Measurements from ENCODE around the gene SMC1B. TPM values are rescaled to one million over a fixed set of nuclear protein-coding genes. Genes with fewer than 3 reads are reported as not detected.

Gene SMC1B
- total RNA-seq, 4 donors from 2014 or later, result 0.21 TPM; not detected in 3

DNA sequence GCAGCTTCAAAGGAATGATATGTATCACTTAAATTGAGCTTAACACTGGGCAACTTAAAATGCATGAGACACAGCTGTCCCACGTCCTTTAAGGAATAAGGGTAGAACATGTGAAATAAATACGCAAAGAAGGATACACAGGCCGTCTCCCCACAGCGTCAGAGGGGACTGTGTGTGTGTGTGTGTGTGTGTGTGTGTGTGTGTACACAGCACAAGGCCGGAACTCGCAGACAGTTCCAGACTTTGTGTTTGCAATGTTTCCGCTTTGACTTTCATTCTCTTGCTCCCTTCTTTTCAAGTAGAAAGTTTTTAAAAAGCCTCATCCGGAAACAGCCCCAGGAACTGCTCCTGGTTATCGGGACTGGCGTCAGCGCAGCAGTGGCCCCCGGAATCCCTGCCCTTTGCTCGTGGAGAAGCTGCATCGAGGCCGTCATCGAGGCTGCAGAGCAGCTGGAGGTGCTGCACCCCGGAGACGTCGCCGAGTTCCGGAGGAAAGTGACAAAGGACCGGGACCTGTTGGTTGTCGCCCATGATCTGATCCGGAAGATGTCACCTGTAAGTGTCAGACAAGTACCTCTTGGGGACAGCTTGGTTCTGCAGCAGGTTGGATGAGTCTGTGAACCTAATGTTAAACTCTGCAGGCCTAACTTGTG, 90.4 kb downstream of the SMC1B start:
- Histone ChIP-seq H3K4me1 (peaks cover 35% of the 10 kb centered on the region), H3K9me3 (no peaks in the 10 kb centered on the region), H3K4me3 (no peak overlapping the region), H3K27ac (no peak overlapping the region), H3K36me3 (peaks cover 36% of the 10 kb centered on the region), H3K27me3 (no peaks in the 10 kb centered on the region)
- no peak for TF ChIP-seq POLR2AphosphoS5 (IDR thresholded peaks at IDR 0.05)
- 91% methylated on average over 24 of the region's 24 CpGs for WGBS
- no peak for DNase-seq (ENCODE audit: low spot score in 2 of 2)

DNA sequence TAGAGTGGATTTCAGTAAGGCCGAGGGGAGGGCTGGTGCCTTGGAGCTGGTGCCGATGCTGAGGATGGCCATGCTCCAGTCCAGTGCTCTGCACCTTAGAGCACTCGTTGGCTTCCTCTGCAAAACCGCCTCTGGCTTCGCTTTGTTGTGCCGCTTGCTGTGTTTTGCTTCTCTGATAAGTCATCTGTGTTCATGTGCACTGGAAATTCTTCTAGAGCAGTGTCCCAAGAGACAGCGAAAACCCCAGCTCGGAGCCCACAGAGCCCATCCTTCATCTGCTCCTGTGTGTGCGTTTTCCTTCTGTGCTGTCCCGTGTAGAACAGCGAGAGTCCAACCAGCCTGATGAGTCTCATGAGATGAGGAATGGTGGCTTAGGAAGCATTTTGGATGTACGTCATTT, 91.6 kb downstream of the SMC1B start:
- Histone ChIP-seq H3K4me3 (no peak overlapping the region), H3K27me3 (no peaks in the 10 kb centered on the region), H3K4me1 (peaks cover 46% of the 10 kb centered on the region), H3K27ac (no peak overlapping the region), H3K36me3 (peaks cover 26% of the 10 kb centered on the region), H3K9me3 (no peaks in the 10 kb centered on the region)
- DNase-seq (ENCODE audit: low spot score in 2 of 2), result no peak
- TF ChIP-seq POLR2A (IDR thresholded peaks at IDR 0.05), result no peak
- TF ChIP-seq, protein P1, sequence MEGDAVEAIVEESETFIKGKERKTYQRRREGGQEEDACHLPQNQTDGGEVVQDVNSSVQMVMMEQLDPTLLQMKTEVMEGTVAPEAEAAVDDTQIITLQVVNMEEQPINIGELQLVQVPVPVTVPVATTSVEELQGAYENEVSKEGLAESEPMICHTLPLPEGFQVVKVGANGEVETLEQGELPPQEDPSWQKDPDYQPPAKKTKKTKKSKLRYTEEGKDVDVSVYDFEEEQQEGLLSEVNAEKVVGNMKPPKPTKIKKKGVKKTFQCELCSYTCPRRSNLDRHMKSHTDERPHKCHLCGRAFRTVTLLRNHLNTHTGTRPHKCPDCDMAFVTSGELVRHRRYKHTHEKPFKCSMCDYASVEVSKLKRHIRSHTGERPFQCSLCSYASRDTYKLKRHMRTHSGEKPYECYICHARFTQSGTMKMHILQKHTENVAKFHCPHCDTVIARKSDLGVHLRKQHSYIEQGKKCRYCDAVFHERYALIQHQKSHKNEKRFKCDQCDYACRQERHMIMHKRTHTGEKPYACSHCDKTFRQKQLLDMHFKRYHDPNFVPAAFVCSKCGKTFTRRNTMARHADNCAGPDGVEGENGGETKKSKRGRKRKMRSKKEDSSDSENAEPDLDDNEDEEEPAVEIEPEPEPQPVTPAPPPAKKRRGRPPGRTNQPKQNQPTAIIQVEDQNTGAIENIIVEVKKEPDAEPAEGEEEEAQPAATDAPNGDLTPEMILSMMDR (IDR thresholded peaks at IDR 0.05), result no peak
- no peak for TF ChIP-seq EP300 (IDR thresholded peaks at IDR 0.05)
- no peak for TF ChIP-seq POLR2AphosphoS5 (IDR thresholded peaks at IDR 0.05)
- WGBS, result 90% methylated on average over 12 of the region's 12 CpGs

DNA sequence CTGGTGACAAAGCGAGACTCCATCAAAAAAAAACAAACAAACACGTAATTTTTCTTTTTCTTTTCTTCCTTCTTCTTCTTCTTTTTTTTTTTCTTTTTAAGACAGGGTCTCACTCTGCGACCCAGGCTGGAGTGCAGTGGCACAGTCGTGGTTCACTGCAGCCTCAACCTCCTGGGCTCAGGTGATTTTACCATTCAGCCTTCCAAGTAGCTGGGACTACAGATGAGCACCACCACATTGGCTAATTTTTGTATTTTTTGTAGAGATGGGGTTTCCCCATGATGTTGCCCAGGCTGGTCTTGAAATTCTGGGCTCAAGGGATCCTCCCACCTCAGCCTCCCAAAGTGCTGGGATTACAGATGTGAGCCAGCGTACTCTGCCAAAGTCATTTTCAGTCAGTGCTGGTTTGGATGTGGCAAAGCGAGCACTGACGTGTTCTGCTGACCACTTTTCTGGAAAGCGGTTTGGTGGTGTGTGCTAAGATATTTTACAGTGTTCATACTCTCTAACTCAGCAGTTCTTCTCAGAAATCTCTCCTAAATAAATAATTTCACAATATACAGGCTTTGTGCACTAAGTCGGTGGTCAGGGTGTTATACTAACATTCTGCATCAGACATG, 92.9 kb downstream of the SMC1B start:
- 79% methylated on average over 9 of the region's 9 CpGs for WGBS

DNA sequence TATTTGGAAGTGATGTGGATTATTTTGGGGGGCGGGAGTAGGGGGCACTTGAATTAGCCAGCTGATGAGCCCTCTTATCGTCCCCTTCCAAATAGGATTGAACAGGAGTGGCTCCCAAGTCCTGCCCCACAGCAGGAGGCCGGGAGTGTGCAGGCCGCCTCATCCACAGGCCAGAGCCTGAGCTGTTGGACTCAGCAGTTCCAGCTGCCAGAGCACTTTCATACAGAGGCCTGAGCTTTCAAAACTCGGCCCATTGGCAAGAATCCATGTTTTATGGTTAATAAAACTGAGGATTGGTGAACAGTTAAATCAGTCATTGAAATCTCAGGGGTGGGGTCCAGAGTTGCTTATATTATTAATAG, 94.1 kb downstream of the SMC1B start:
- WGBS, result 53% methylated on average over 5 of the region's 5 CpGs
- TF ChIP-seq EP300 (IDR thresholded peaks at IDR 0.05) (no peak), POLR2A (IDR thresholded peaks at IDR 0.05) (no peak), POLR2AphosphoS5 (IDR thresholded peaks at IDR 0.05) (no peak)
- TF ChIP-seq, protein P1 (IDR thresholded peaks at IDR 0.05), result no peak
- no peak for DNase-seq (ENCODE audit: low spot score in 2 of 2)
- Histone ChIP-seq H3K4me3 (no peak overlapping the region), H3K36me3 (peaks cover 21% of the 10 kb centered on the region), H3K27ac (peak overlapping the region; percentile 32), H3K4me1 (peaks cover 49% of the 10 kb centered on the region), H3K9me3 (no peaks in the 10 kb centered on the region), H3K27me3 (no peaks in the 10 kb centered on the region)

More for the DNA sequence above, 92.9 kb downstream of the SMC1B start:
- Histone ChIP-seq H3K4me3 (no peak overlapping the region), H3K27ac (peak overlapping the region; percentile 16), H3K36me3 (peaks cover 22% of the 10 kb centered on the region), H3K27me3 (no peaks in the 10 kb centered on the region), H3K4me1 (peaks cover 51% of the 10 kb centered on the region), H3K9me3 (no peaks in the 10 kb centered on the region)
- TF ChIP-seq, protein P1 (IDR thresholded peaks at IDR 0.05), result no peak
- TF ChIP-seq POLR2A (IDR thresholded peaks at IDR 0.05), result no peak
- no peak for TF ChIP-seq EP300 (IDR thresholded peaks at IDR 0.05)
- no peak for TF ChIP-seq POLR2AphosphoS5 (IDR thresholded peaks at IDR 0.05)
- DNase-seq (ENCODE audit: low spot score in 2 of 2), result no peak

DNA sequence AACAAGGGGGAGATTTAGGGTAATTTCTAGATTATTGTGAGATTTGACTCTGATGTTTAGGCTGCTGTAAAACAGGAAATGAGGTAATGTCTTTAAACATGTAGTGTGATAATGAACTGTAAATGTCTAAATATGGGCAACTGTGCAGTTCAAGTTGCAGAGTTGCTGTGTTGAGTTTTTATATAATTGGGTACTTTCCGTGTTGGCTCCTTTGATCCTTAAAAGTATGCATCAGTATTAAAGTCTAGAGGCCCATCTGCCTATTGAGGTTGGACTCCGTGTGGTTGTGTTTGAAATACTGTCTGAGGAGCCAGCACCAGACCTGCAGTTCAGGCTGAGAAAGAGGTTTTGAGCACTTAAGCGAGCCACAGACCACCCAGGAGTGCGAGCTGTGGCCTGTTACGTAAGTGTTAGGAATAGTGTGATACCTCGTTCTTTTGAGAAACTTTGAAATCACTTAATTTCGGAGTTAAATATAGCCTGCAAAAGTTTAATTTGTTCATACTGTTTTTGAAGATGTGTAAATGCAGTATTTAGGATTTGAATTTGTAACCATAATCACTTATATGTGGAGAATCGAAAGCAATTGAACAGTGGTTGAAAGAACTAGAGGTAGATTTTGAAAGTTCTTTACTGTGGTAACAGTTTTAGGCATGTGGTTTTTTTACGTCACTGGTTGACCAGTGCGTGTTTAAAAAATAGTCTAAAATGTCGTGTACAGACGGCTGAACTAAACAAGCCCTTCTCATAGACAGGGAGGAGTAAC, 94.7 kb downstream of the SMC1B start:
- Histone ChIP-seq H3K9me3 (no peaks in the 10 kb centered on the region), H3K36me3 (peaks cover 16% of the 10 kb centered on the region), H3K4me1 (peaks cover 49% of the 10 kb centered on the region), H3K27ac (peak overlapping the region; percentile 32), H3K27me3 (no peaks in the 10 kb centered on the region), H3K4me3 (no peak overlapping the region)
- no peak for DNase-seq (ENCODE audit: low spot score in 2 of 2)
- 70% methylated on average over 12 of the region's 12 CpGs for WGBS
- TF ChIP-seq, protein P1 (IDR thresholded peaks at IDR 0.05), result no peak
- no peak for TF ChIP-seq POLR2A (IDR thresholded peaks at IDR 0.05)
- no peak for TF ChIP-seq POLR2AphosphoS5 (IDR thresholded peaks at IDR 0.05)
- no peak for TF ChIP-seq EP300 (IDR thresholded peaks at IDR 0.05)

Data from suprapubic skin (tissue), 4 donors.